Vagina (tissue), 2 donors: ENCODE results near the gene PRTN3. TPM values are rescaled to one million over a fixed set of nuclear protein-coding genes. Genes with fewer than 3 reads are reported as not detected.

Experiments
- DNase-seq, 2 donors: peaks; one replicate each; pipeline ENCODE4 v3.0.0-alpha.2; 2017; ENCODE audit errors: extremely low spot score in 2 of 2
- H3K27ac ChIP-seq: fragments of 200-600 bp; sonication (generic); one replicate; pipeline ENCODE4 v1.5.1; 2019
- H3K27me3 ChIP-seq: fragments of 200-600 bp; sonication (generic); one replicate; pipeline ENCODE4 v1.5.1; 2019
- H3K36me3 ChIP-seq, 2 donors: fragments of 200-600 bp; sonication (generic); one replicate each; pipeline ENCODE4 v1.5.1; 2017 to 2019
- H3K4me1 ChIP-seq: fragments of 200-600 bp; sonication (generic); one replicate; pipeline ENCODE4 v1.5.1; 2019
- H3K4me3 ChIP-seq, 2 donors: fragments of 200-600 bp; sonication (generic); 1 replicate in 1 of 2; 2 replicates in 1 of 2; pipeline ENCODE4 v1.5.1; 2016 to 2019
- H3K9me3 ChIP-seq: fragments of 200-600 bp; sonication (generic); one replicate; pipeline ENCODE4 v1.5.1; 2019
- POLR2A ChIP-seq, 2 donors: fragments of 450-650 bp; IDR thresholded peaks; one replicate each; pipeline ENCODE4 v1.6.1; 2017; ENCODE audit warnings: antibody characterized with exemption in 2 of 2, mild to moderate bottlenecking in 2 of 2, moderate library complexity in 2 of 2
- POLR2AphosphoS5 ChIP-seq, 2 donors: sonication (generic); formaldehyde crosslinking; IDR thresholded peaks; one replicate each; pipeline ENCODE4 v1.9.0; 2017; ENCODE audit warnings: antibody characterized with exemption in 2 of 2, mild to moderate bottlenecking in 2 of 2, low read depth in 1 of 2; ENCODE audit not compliant: insufficient read depth in 1 of 2
- intact Hi-C: fragments of 100-400 bp; cut with DNase I; formaldehyde crosslinking; loops from one replicate; pipeline ENCODE4 v1.15.1; 2023
- total RNA-seq: library from RNA; depleted of rRNA; stranded (reverse); fragments of >200 nt; gene quantifications from one replicate; pipeline ENCODE4 v1.2.3, GENCODE V29; 2016
- TF ChIP-seq, protein P1 (sequence below), 3 experiments: fragments of 450-650 bp in 2 of 3; fragments of 200-600 bp in 1 of 3; sonication (generic) in 1 of 3; IDR thresholded peaks; one replicate each; pipeline ENCODE4 v1.5.1; 2017 to 2019; ENCODE audit warnings: antibody characterized with exemption in 3 of 3, mild to moderate bottlenecking in 2 of 3, moderate library complexity in 2 of 3

Gene PRTN3
- total RNA-seq, 1 donor from 2014 or later: not detected

GRCh38 chr19:810883-811489, 29.8 kb upstream of the PRTN3 start:
- Histone ChIP-seq H3K36me3 (peaks cover 0 to 60% of the 10 kb centered on the region in 2 donors), H3K4me3 (no peak overlapping the region), H3K4me1 (no peaks in the 10 kb centered on the region), H3K27me3 (no peaks in the 10 kb centered on the region), H3K9me3 (no peaks in the 10 kb centered on the region), H3K27ac (no peak overlapping the region)
- TF ChIP-seq, protein P1, sequence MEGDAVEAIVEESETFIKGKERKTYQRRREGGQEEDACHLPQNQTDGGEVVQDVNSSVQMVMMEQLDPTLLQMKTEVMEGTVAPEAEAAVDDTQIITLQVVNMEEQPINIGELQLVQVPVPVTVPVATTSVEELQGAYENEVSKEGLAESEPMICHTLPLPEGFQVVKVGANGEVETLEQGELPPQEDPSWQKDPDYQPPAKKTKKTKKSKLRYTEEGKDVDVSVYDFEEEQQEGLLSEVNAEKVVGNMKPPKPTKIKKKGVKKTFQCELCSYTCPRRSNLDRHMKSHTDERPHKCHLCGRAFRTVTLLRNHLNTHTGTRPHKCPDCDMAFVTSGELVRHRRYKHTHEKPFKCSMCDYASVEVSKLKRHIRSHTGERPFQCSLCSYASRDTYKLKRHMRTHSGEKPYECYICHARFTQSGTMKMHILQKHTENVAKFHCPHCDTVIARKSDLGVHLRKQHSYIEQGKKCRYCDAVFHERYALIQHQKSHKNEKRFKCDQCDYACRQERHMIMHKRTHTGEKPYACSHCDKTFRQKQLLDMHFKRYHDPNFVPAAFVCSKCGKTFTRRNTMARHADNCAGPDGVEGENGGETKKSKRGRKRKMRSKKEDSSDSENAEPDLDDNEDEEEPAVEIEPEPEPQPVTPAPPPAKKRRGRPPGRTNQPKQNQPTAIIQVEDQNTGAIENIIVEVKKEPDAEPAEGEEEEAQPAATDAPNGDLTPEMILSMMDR (IDR thresholded peaks at IDR 0.05): no peak
- TF ChIP-seq POLR2A (IDR thresholded peaks at IDR 0.05): no peak
- no peak for TF ChIP-seq POLR2AphosphoS5 (IDR thresholded peaks at IDR 0.05; ENCODE audit: insufficient read depth in 1 of 2, low read depth in 1 of 2)
- DNase-seq: no peak
- intact Hi-C loops: no loop called here

DNA sequence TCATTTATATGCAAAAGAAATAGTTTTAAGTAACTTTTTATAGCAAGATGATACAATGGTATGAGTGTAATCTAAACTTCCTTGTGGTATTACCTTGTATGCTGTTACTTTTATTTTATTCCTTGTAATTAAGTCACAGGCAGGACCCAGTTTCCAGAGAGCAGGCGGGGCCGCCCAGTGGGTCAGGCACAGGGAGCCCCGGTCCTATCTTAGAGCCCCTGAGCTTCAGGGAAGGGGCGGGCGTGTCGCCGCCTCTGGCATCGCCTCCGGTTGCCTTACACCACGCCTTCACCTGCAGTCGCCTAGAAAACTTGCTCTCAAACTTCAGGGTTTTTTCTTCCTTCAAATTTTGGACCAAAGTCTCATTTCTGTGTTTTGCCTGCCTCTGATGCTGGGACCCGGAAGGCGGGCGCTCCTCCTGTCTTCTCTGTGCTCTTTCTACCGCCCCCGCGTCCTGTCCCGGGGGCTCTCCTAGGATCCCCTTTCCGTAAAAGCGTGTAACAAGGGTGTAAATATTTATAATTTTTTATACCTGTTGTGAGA, 29.2 kb upstream of the PRTN3 start:
- TF ChIP-seq, protein P1 (IDR thresholded peaks at IDR 0.05): no peak
- TF ChIP-seq POLR2AphosphoS5 (IDR thresholded peaks at IDR 0.05; ENCODE audit: insufficient read depth in 1 of 2, low read depth in 1 of 2) (no peak), POLR2A (IDR thresholded peaks at IDR 0.05) (no peak)
- Histone ChIP-seq H3K4me3 (no peak overlapping the region), H3K36me3 (peaks cover 0 to 54% of the 10 kb centered on the region in 2 donors)

GRCh38 chr19:812049-812746, 28.6 kb upstream of the PRTN3 start:
- no peak overlapping the region for H3K27ac ChIP-seq
- intact Hi-C loops: no loop called here
- TF ChIP-seq POLR2A (IDR thresholded peaks at IDR 0.05) (no peak), POLR2AphosphoS5 (IDR thresholded peaks at IDR 0.05; ENCODE audit: insufficient read depth in 1 of 2, low read depth in 1 of 2) (no peak)
- TF ChIP-seq, protein P1 (IDR thresholded peaks at IDR 0.05): no peak

More for the DNA sequence above, 29.2 kb upstream of the PRTN3 start:
- no peaks in the 10 kb centered on the region for H3K9me3 ChIP-seq
- intact Hi-C loops: no loop called here
- DNase-seq: no peak
- no peaks in the 10 kb centered on the region for H3K27me3 ChIP-seq
- H3K27ac ChIP-seq: no peak overlapping the region
- H3K4me1 ChIP-seq: no peaks in the 10 kb centered on the region

GRCh38 chr19:812747-813218, 28.0 kb upstream of the PRTN3 start:
- Histone ChIP-seq H3K27ac (no peak overlapping the region), H3K36me3 (peaks cover 0 to 44% of the 10 kb centered on the region in 2 donors), H3K9me3 (no peaks in the 10 kb centered on the region), H3K27me3 (no peaks in the 10 kb centered on the region), H3K4me3 (no peak overlapping the region), H3K4me1 (no peaks in the 10 kb centered on the region)
- intact Hi-C loops: no loop called here
- no peak for TF ChIP-seq POLR2AphosphoS5 (IDR thresholded peaks at IDR 0.05; ENCODE audit: insufficient read depth in 1 of 2, low read depth in 1 of 2)
- no peak for DNase-seq

More at GRCh38 chr19:812049-812746, 28.6 kb upstream of the PRTN3 start:
- Histone ChIP-seq H3K4me1 (no peaks in the 10 kb centered on the region), H3K4me3 (no peak overlapping the region), H3K36me3 (peaks cover 0 to 48% of the 10 kb centered on the region in 2 donors), H3K27me3 (no peaks in the 10 kb centered on the region), H3K9me3 (no peaks in the 10 kb centered on the region)
- no peak for DNase-seq

- intact Hi-C loops: no loop called here
- H3K9me3 ChIP-seq: no peaks in the 10 kb centered on the region
- DNase-seq: no peak
- TF ChIP-seq POLR2AphosphoS5 (IDR thresholded peaks at IDR 0.05; ENCODE audit: insufficient read depth in 1 of 2, low read depth in 1 of 2) (no peak), POLR2A (IDR thresholded peaks at IDR 0.05) (no peak)
- TF ChIP-seq, protein P1 (IDR thresholded peaks at IDR 0.05): no peak
- no peak overlapping the region for H3K27ac ChIP-seq
- H3K4me3 ChIP-seq: no peak overlapping the region
- H3K4me1 ChIP-seq: no peaks in the 10 kb centered on the region
- no peaks in the 10 kb centered on the region for H3K27me3 ChIP-seq
- peaks cover 0 to 37% of the 10 kb centered on the region in 2 donors for H3K36me3 ChIP-seq
These were observed 27.3 kb upstream of the PRTN3 start for GRCh38 chr19:813219-814151.
